Adrenal gland (tissue), 12 donors: ENCODE results near the gene RNF2. TPM values are rescaled to one million over a fixed set of nuclear protein-coding genes. Genes with fewer than 3 reads are reported as not detected.

Source experiments
- DNase-seq, 7 donors: peaks; one replicate each; pipeline ENCODE4 v3.0.0-alpha.2; 2019 to 2020
- H3K27ac ChIP-seq, 5 donors: fragments of 200-600 bp; sonication (generic) in 4 of 5; 1 replicate in 3 of 5; 2 replicates in 2 of 5; pipeline versions ENCODE4 v1.5.1 to v1.8.0; 2016 to 2020; ENCODE audit warnings: mild to moderate bottlenecking in 1 of 5
- H3K27me3 ChIP-seq: fragments of 200-600 bp; 2 replicates; pipeline ENCODE4 v1.8.0; 2021
- H3K36me3 ChIP-seq, 2 donors: fragments of 200-600 bp; replicated peaks in 1 of 2; 1 replicate in 1 of 2; 2 replicates in 1 of 2; pipeline versions ENCODE4 v1.5.1 to v1.8.0; 2018 to 2022
- H3K4me1 ChIP-seq, 2 donors: fragments of 200-600 bp; replicated peaks in 1 of 2; 1 replicate in 1 of 2; 2 replicates in 1 of 2; pipeline versions ENCODE4 v1.5.1 to v1.8.0; 2018 to 2021
- H3K4me3 ChIP-seq, 4 donors: fragments of 200-600 bp; sonication (generic) in 3 of 4; one replicate each; pipeline ENCODE4 v1.5.1; 2016 to 2018
- H3K9me3 ChIP-seq, 3 donors: fragments of 200-600 bp; sonication (generic) in 1 of 3; replicated peaks in 1 of 3; 1 replicate in 2 of 3; 2 replicates in 1 of 3; pipeline versions ENCODE4 v1.5.1 to v1.8.0; 2016 to 2021
- POLR2A ChIP-seq, 2 donors: fragments of 450-650 bp; IDR thresholded peaks; one replicate each; pipeline ENCODE4 v1.6.1; 2017; ENCODE audit warnings: antibody characterized with exemption in 2 of 2, mild to moderate bottlenecking in 2 of 2, moderate library complexity in 1 of 2
- WGBS, 4 donors: extraction: QIAGEN DNeasy Blood & Tissue Kit in 2 of 4; methylation state at CpG; one replicate each; pipeline versions ENCODE4 v1.1.5 to v1.1.7; 2013 to 2017; 5-methylcytosine and 5-hydroxymethylcytosine counted together
- intact Hi-C, 2 donors: fragments of 100-400 bp; cut with DNase I; formaldehyde crosslinking; loops; one replicate each; pipeline versions ENCODE4 v1.14.1 to v1.15.0; 2022 to 2023
- polyA plus RNA-seq, 3 donors: library from polyadenylated mRNA; stranded (reverse); fragments of 200-250 nt in 2 of 3; fragments of 350-450 nt in 1 of 3; fragmentation: Illumina TruSeq in 1 of 3; extraction: RNeasy Lipid Tissue Mini Kit (QIAGEN cat#74804) in 1 of 3; gene quantifications; one replicate each; pipeline ENCODE4 v1.2.3, GENCODE V29; 2013 to 2014
- total RNA-seq, 9 donors: library from RNA; depleted of rRNA in 4 of 9; stranded (reverse); fragments of >200 nt in 4 of 9; fragments of 120-200 nt in 1 of 9; fragmentation: NEBNext Ultra II Directional in 1 of 9; extraction: Animal tissue kit (Norgen Biotek cat#: 25700) in 1 of 9; gene quantifications; one replicate each; pipeline versions ENCODE4 v1.1.0 to v1.2.4, GENCODE V29; 2013 to 2023
- TF ChIP-seq, protein P1 (sequence below), 6 experiments: fragments of 450-650 bp in 4 of 6; fragments of 200-600 bp in 2 of 6; sonication (generic) in 1 of 6; IDR thresholded peaks; 1 replicate in 5 of 6; 2 replicates in 1 of 6; pipeline versions ENCODE4 v1.5.1 to v1.8.0; 2016 to 2021; ENCODE audit warnings: antibody characterized with exemption in 6 of 6, mild to moderate bottlenecking in 2 of 6, moderate library complexity in 1 of 6
- donor health status: healthy with polysubstance abuse.
- donor health status: Bipolar disorder and iron deficiency.
- donor health status: DM: yes; HTN: yes; CAD: no.
- donor health status: DM: no; HTN: no; CAD: no.
- donor health status: DM: no; HTN: no; CAD: no.
- donor health status: DM: yes; HTN: yes; CAD: no.

Gene RNF2
- total and polyA plus RNA-seq, 12 donors, result 3.5 to 34.6 (median 18.0) TPM

DNA sequence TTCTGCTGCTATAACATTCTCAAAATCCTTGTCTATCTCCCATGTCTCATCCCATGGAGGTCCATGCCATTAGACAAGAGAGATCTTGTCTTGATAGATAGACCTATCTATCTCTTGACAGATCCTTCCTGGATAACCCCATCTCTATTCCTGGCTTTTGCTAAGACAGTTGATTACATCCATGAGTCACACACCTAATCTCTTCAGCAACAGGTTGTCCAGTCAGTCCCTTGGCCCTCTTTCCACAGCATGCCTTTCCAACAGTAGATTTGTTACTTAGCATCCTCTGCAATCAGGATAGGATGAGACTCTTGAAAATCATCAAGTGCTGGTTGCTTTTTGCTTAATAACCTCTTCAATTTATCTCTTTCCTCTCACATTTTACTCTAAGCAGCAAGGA is 64.8 kb downstream of the RNF2 start:
- no peak for DNase-seq
- Histone ChIP-seq H3K4me3 (no peak overlapping the region), H3K9me3 (peaks cover 0 to 11% (median 2%) of the 10 kb centered on the region in 3 donors), H3K4me1 (no peaks in the 10 kb centered on the region), H3K27me3 (no peaks in the 10 kb centered on the region), H3K27ac (no peak overlapping the region), H3K36me3 (no peaks in the 10 kb centered on the region)
- intact Hi-C loops, result no loop called here
- TF ChIP-seq, protein P1, sequence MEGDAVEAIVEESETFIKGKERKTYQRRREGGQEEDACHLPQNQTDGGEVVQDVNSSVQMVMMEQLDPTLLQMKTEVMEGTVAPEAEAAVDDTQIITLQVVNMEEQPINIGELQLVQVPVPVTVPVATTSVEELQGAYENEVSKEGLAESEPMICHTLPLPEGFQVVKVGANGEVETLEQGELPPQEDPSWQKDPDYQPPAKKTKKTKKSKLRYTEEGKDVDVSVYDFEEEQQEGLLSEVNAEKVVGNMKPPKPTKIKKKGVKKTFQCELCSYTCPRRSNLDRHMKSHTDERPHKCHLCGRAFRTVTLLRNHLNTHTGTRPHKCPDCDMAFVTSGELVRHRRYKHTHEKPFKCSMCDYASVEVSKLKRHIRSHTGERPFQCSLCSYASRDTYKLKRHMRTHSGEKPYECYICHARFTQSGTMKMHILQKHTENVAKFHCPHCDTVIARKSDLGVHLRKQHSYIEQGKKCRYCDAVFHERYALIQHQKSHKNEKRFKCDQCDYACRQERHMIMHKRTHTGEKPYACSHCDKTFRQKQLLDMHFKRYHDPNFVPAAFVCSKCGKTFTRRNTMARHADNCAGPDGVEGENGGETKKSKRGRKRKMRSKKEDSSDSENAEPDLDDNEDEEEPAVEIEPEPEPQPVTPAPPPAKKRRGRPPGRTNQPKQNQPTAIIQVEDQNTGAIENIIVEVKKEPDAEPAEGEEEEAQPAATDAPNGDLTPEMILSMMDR (IDR thresholded peaks at IDR 0.05), result no peak
- TF ChIP-seq POLR2A (IDR thresholded peaks at IDR 0.05), result no peak

DNA sequence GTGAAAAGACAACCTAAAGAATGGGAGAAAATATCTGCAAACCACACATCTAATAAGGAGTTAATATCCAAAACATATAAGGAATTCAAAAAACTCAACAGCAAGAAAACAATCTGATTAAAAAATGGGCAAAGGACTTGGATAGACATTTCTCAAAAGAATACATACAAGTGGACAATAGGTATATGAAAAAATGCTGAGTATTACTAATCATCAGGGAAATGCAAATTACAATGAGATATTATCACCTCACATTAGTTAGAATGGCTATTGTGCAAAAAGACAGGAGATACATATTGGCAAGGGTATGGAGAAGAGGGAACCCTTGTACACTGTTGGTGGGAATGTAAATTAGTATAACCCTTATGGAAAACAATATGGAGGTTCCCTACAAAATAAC is 66.5 kb downstream of the RNF2 start:
- Histone ChIP-seq H3K9me3 (peaks cover 0 to 11% (median 2%) of the 10 kb centered on the region in 3 donors), H3K36me3 (no peaks in the 10 kb centered on the region), H3K27ac (no peak overlapping the region), H3K4me1 (no peaks in the 10 kb centered on the region), H3K27me3 (no peaks in the 10 kb centered on the region), H3K4me3 (no peak overlapping the region)
- TF ChIP-seq, protein P1 (IDR thresholded peaks at IDR 0.05), result no peak
- no peak for TF ChIP-seq POLR2A (IDR thresholded peaks at IDR 0.05)
- intact Hi-C loops, result no loop called here
- no peak for DNase-seq

DNA sequence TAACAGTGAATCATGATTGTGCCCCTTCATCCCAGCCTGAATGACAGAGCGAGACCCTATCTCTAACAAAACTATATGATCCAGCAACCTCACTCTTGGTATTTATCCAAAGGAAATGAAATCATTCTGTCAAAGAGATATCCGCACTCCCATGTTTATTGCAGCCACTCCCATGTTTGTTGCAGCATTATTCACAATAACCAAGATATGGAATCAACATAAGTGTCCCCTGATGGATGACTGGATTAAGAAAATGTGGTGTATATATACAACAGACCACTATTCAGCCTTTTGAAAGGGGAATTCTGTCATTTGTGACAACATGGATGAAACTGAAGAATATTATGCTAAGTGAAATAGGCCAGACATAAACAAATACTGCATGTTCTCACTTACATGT is 67.0 kb downstream of the RNF2 start:
- Histone ChIP-seq H3K4me1 (no peaks in the 10 kb centered on the region), H3K4me3 (no peak overlapping the region), H3K9me3 (peaks cover 0 to 11% (median 2%) of the 10 kb centered on the region in 3 donors), H3K27ac (no peak overlapping the region), H3K27me3 (no peaks in the 10 kb centered on the region), H3K36me3 (no peaks in the 10 kb centered on the region)
- intact Hi-C loops, result no loop called here
- DNase-seq, result no peak
- WGBS, 4 donors, result 78 to 89% (median 84%) methylated on average over 2 of the region's 2 CpGs
- TF ChIP-seq, protein P1 (IDR thresholded peaks at IDR 0.05), result no peak
- TF ChIP-seq POLR2A (IDR thresholded peaks at IDR 0.05), result no peak

DNA sequence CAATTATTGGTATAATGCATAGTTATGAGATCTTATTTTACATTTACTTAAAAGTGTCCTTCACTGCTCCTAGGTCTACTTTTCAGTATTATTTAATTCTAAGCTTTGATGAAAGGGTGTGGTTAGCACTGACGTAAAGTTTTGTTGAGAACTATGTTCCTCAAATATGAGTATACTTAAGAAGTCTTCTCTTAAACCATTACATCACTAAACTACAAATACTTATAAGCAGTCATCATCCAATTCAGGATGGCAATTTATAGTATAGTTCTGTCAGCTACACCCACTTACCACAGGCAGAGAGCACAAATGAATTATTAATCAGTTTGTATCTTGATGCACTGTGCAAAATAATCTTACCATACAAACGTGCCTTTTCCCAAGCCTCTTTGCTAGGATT is 84.3 kb downstream of the RNF2 start:
- H3K27me3 ChIP-seq, result no peaks in the 10 kb centered on the region
- H3K4me3 ChIP-seq, result no peak overlapping the region
- intact Hi-C loops, result no loop called here
- WGBS, 4 donors, result 86 to 90% (median 88%) methylated on average over 2 of the region's 2 CpGs
- H3K36me3 ChIP-seq, result peaks cover 0 to 52% of the 10 kb centered on the region in 2 donors
- no peak overlapping the region for H3K27ac ChIP-seq
- peaks cover 0 to 4% (median 0%) of the 10 kb centered on the region in 3 donors for H3K9me3 ChIP-seq
- no peak for DNase-seq
- TF ChIP-seq, protein P1 (IDR thresholded peaks at IDR 0.05), result no peak
- TF ChIP-seq POLR2A (IDR thresholded peaks at IDR 0.05), result no peak
- no peaks in the 10 kb centered on the region for H3K4me1 ChIP-seq
